Breast epithelium (tissue), 3 donors: ENCODE measurements around the gene GPR152.

Source experiments
- CTCF ChIP-seq, 3 donors: fragments of 450-650 bp; IDR thresholded peaks; one replicate each; pipeline ENCODE4 v1.5.1; 2016 to 2017; ENCODE audit warnings: antibody characterized with exemption in 3 of 3, mild to moderate bottlenecking in 3 of 3, moderate library complexity in 3 of 3
- POLR2A ChIP-seq: fragments of 450-650 bp; IDR thresholded peaks from one replicate; pipeline ENCODE4 v1.6.1; 2016; ENCODE audit warnings: antibody characterized with exemption, mild to moderate bottlenecking, moderate library complexity

DNA sequence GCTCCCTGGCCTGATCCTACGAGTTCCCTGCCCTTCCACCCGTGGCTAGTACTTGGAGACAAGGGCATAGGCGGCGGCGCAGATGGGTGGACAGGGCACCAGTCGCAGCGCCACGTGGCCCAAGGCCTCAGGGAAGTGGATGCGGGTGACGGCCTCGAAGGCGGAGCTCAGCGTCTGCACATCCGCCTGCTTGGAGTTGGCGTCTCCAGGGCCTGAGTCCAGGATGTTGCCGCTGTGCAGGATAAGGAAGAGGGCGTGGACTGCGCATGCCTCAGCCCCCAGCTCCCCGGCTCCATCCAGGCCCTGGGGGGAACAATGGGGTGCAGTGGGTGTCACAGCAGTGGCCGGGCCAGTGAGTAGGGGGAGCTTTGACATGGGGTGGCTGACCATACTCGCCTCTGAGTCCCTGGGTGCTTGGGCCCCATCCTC lies 46.0 kb upstream of the GPR152 start:
- TF ChIP-seq POLR2A (no peak), CTCF (IDR thresholded peaks at IDR 0.05) (no peak)
